Coronary artery (tissue), 2 donors: ENCODE results near the gene MSI2.

Experiments used
- DNase-seq: peaks from one replicate; pipeline ENCODE4 v3.0.0-alpha.2; 2017; ENCODE audit warnings: low spot score
- H3K27ac ChIP-seq, 2 donors: fragments of 200-600 bp; sonication (generic); one replicate each; pipeline ENCODE4 v1.5.1; 2016 to 2019
- H3K4me3 ChIP-seq: fragments of 200-600 bp; sonication (generic); 2 replicates; pipeline ENCODE4 v1.5.1; 2016; ENCODE audit warnings: mild to moderate bottlenecking, moderate library complexity
- CTCF ChIP-seq: fragments of 200-600 bp; sonication (generic); IDR thresholded peaks from one replicate; pipeline ENCODE4 v1.5.1; 2019; ENCODE audit warnings: antibody characterized with exemption

The MSI2 gene

GRCh38 chr17:57408071-57408811 is 151.9 kb downstream of the MSI2 start:
- no peak overlapping the region for H3K4me3 ChIP-seq
- DNase-seq: no peak
- TF ChIP-seq CTCF: no peak

GRCh38 chr17:57410169-57410568 is 153.8 kb downstream of the MSI2 start:
- Histone ChIP-seq H3K4me3 (no peak overlapping the region), H3K27ac (no peak overlapping the region)
- no peak for DNase-seq
- TF ChIP-seq CTCF: no peak

More at GRCh38 chr17:57408071-57408811, 151.9 kb downstream of the MSI2 start:
- H3K27ac ChIP-seq: no peak overlapping the region

GRCh38 chr17:57412520-57413096 is 156.3 kb downstream of the MSI2 start:
- no peak overlapping the region for H3K27ac ChIP-seq
- TF ChIP-seq CTCF: no peak
- DNase-seq: no peak
- no peak overlapping the region for H3K4me3 ChIP-seq

- H3K4me3 ChIP-seq: no peak overlapping the region
- no peak overlapping the region for H3K27ac ChIP-seq
- no peak for TF ChIP-seq CTCF
- DNase-seq: no peak
Measured at GRCh38 chr17:57413848-57414651, 157.7 kb downstream of the MSI2 start.

GRCh38 chr17:57415751-57416207 is 159.5 kb downstream of the MSI2 start:
- TF ChIP-seq CTCF: no peak
- no peak for DNase-seq
- Histone ChIP-seq H3K4me3 (no peak overlapping the region), H3K27ac (no peak overlapping the region)

GRCh38 chr17:57416369-57416768 is 160.0 kb downstream of the MSI2 start:
- TF ChIP-seq CTCF: no peak
- DNase-seq: no peak
- H3K27ac ChIP-seq: no peak overlapping the region
- H3K4me3 ChIP-seq: no peak overlapping the region
